Natural killer cell (primary cell): ENCODE results near the gene SATB2. TPM values are rescaled to one million over a fixed set of nuclear protein-coding genes. Genes with fewer than 3 reads are reported as not detected.

Source experiments
- ATAC-seq, 3 donors: fragments of 150-1000 bp in 2 of 3; fragments of 200-7000 bp in 1 of 3; cut with Tn5 transposase; 1 replicate in 1 of 3; 2 replicates in 2 of 3; pipeline ENCODE4 v1.10.0; 2021; ENCODE audit warnings: mild to moderate bottlenecking in 2 of 3, moderate library complexity in 2 of 3
- DNase-seq, 2 donors: peaks; one replicate each; pipeline versions ENCODE4 v3.0.0 to v3.0.0-alpha.2; 2013 to 2021; ENCODE audit warnings: mixed read lengths in 1 of 2
- H3K27ac ChIP-seq: one replicate; pipeline ENCODE4 v1.5.1; 2013; ENCODE audit warnings: mild to moderate bottlenecking, low read length
- H3K27me3 ChIP-seq: one replicate; pipeline ENCODE4 v1.6.1; 2013; ENCODE audit warnings: low read length; ENCODE audit not compliant: control insufficient read depth, insufficient read depth
- H3K36me3 ChIP-seq: one replicate; pipeline ENCODE4 v1.6.1; 2013; ENCODE audit warnings: low read length; ENCODE audit not compliant: control insufficient read depth, insufficient read depth
- H3K4me1 ChIP-seq: one replicate; pipeline ENCODE4 v1.6.1; 2013; ENCODE audit warnings: low read length; ENCODE audit not compliant: control insufficient read depth, insufficient read depth
- H3K4me3 ChIP-seq: one replicate; pipeline ENCODE4 v1.5.1; 2013; ENCODE audit warnings: low read length
- H3K9me3 ChIP-seq: one replicate; pipeline ENCODE4 v1.6.1; 2013; ENCODE audit warnings: low read length; ENCODE audit not compliant: control insufficient read depth, insufficient read depth
- H3K27ac Mint-ChIP-seq, 2 donors: one replicate each; pipeline ENCODE4 v1.8.0; 2022; ENCODE audit warnings: mild to moderate bottlenecking in 2 of 2, mixed read lengths in 2 of 2, moderate library complexity in 1 of 2
- H3K27me3 Mint-ChIP-seq, 2 donors: one replicate each; pipeline ENCODE4 v1.8.0; 2022; ENCODE audit warnings: low read depth in 2 of 2, mixed read lengths in 2 of 2
- H3K36me3 Mint-ChIP-seq: one replicate; pipeline ENCODE4 v1.8.0; 2022; ENCODE audit warnings: mixed read lengths
- H3K4me1 Mint-ChIP-seq, 2 donors: one replicate each; pipeline ENCODE4 v1.8.0; 2022; ENCODE audit warnings: mixed read lengths in 2 of 2
- H3K4me3 Mint-ChIP-seq: one replicate; pipeline ENCODE4 v1.8.0; 2022; ENCODE audit warnings: mild to moderate bottlenecking, moderate library complexity, mixed read lengths
- H3K9me3 Mint-ChIP-seq, 2 donors: one replicate each; pipeline ENCODE4 v1.8.0; 2022; ENCODE audit warnings: mixed read lengths in 2 of 2
- CTCF ChIP-seq: fragments of 200-600 bp; IDR thresholded peaks from one replicate; pipeline ENCODE4 v1.8.0; 2022; ENCODE audit warnings: antibody characterized with exemption
- WGBS: methylation state at CpG from one replicate; pipeline ENCODE4 v1.1.7; 2013; ENCODE audit warnings: missing lambda C conversion rate; ENCODE audit not compliant: insufficient coverage; 5-methylcytosine and 5-hydroxymethylcytosine counted together
- intact Hi-C: fragments of 100-400 bp; cut with micrococcal nuclease; formaldehyde crosslinking; loops from one replicate; pipeline ENCODE4 v1.14.2; 2022
- total RNA-seq, 4 donors: library from RNA; stranded (reverse); fragments of 120-200 nt in 1 of 4; gene quantifications; one replicate each; pipeline versions ENCODE4 v1.2.3 to v1.2.4, GENCODE V29; 2013 to 2022

The SATB2 gene
- total RNA-seq, 3 donors from 2014 or later (not counting 1 experiment from before 2014, with no cell fraction given): 0.73 to 2.8 (median 0.79) TPM

GRCh38 chr2:199431746-199432213 is 26.0 kb downstream of the SATB2 start:
- Histone ChIP-seq H3K36me3 (no peaks in the 10 kb centered on the region), H3K4me3 (no peak overlapping the region), H3K4me1 (no peaks in the 10 kb centered on the region), H3K27me3 (no peaks in the 10 kb centered on the region), H3K27ac (no peak overlapping the region), H3K9me3 (no peaks in the 10 kb centered on the region)
- ATAC-seq: no peak
- Mint-ChIP-seq H3K36me3 (no peaks in the 10 kb centered on the region), H3K27me3 (peaks cover 0 to 7% of the 10 kb centered on the region in 2 donors), H3K9me3 (no peaks in the 10 kb centered on the region), H3K4me3 (no peak overlapping the region), H3K27ac (no peak overlapping the region), H3K4me1 (no peaks in the 10 kb centered on the region)
- intact Hi-C loops: no loop called here
- WGBS: 71% methylated on average over 11 of the region's 11 CpGs
- TF ChIP-seq CTCF: no peak
- no peak for DNase-seq

- no peaks in the 10 kb centered on the region for H3K9me3 ChIP-seq
- TF ChIP-seq CTCF: no peak
- H3K4me1 Mint-ChIP-seq: no peaks in the 10 kb centered on the region
- H3K36me3 Mint-ChIP-seq: no peaks in the 10 kb centered on the region
- no peak overlapping the region for H3K4me3 Mint-ChIP-seq
- WGBS: 79% methylated on average over 3 of the region's 3 CpGs
- no peaks in the 10 kb centered on the region for H3K9me3 Mint-ChIP-seq
- no peak overlapping the region for H3K27ac Mint-ChIP-seq
- no peaks in the 10 kb centered on the region for H3K27me3 ChIP-seq
- DNase-seq: no peak
- H3K36me3 ChIP-seq: no peaks in the 10 kb centered on the region
- no peak for ATAC-seq
- H3K4me3 ChIP-seq: no peak overlapping the region
- intact Hi-C loops: no loop called here
- H3K27ac ChIP-seq: no peak overlapping the region
- H3K27me3 Mint-ChIP-seq: peaks cover 0 to 9% of the 10 kb centered on the region in 2 donors
- no peaks in the 10 kb centered on the region for H3K4me1 ChIP-seq
Measured at GRCh38 chr2:199430214-199430613, 27.5 kb downstream of the SATB2 start.

- no peak overlapping the region for H3K27ac ChIP-seq
- H3K4me3 ChIP-seq: no peak overlapping the region
- no peak overlapping the region for H3K4me3 Mint-ChIP-seq
- ATAC-seq (no peak), DNase-seq (no peak)
- H3K27ac Mint-ChIP-seq: no peak overlapping the region
- H3K4me1 ChIP-seq: no peaks in the 10 kb centered on the region
- no peaks in the 10 kb centered on the region for H3K36me3 Mint-ChIP-seq
- H3K9me3 ChIP-seq: no peaks in the 10 kb centered on the region
- WGBS: 67% methylated on average over 1 of the region's 3 CpGs
- no peaks in the 10 kb centered on the region for H3K9me3 Mint-ChIP-seq
- no peak for TF ChIP-seq CTCF
- no peaks in the 10 kb centered on the region for H3K36me3 ChIP-seq
- peaks cover 0 to 7% of the 10 kb centered on the region in 2 donors for H3K27me3 Mint-ChIP-seq
- intact Hi-C loops: no loop called here
- no peaks in the 10 kb centered on the region for H3K27me3 ChIP-seq
- H3K4me1 Mint-ChIP-seq: no peaks in the 10 kb centered on the region
Measured at GRCh38 chr2:199428291-199428690, 29.4 kb downstream of the SATB2 start.

GRCh38 chr2:199424160-199424559 is 33.6 kb downstream of the SATB2 start:
- DNase-seq: no peak
- no peak overlapping the region for H3K4me3 Mint-ChIP-seq
- H3K36me3 ChIP-seq: no peaks in the 10 kb centered on the region
- H3K27me3 ChIP-seq: no peaks in the 10 kb centered on the region
- H3K9me3 ChIP-seq: no peaks in the 10 kb centered on the region
- H3K4me3 ChIP-seq: no peak overlapping the region
- 81% methylated on average over 3 of the region's 4 CpGs for WGBS
- intact Hi-C loops: no loop called here
- peaks cover 0 to 4% of the 10 kb centered on the region in 2 donors for H3K27me3 Mint-ChIP-seq
- no peaks in the 10 kb centered on the region for H3K4me1 ChIP-seq
- H3K9me3 Mint-ChIP-seq: no peaks in the 10 kb centered on the region
- H3K27ac Mint-ChIP-seq: no peak overlapping the region
- H3K4me1 Mint-ChIP-seq: no peaks in the 10 kb centered on the region
- no peaks in the 10 kb centered on the region for H3K36me3 Mint-ChIP-seq
- no peak for ATAC-seq
- no peak overlapping the region for H3K27ac ChIP-seq
- TF ChIP-seq CTCF: no peak
